ENCODE measurements around the gene CAMK1D.

The CAMK1D gene

GRCh38 chr10:12634621-12634931 is 285.2 kb downstream of the CAMK1D start:
- TF ChIP-seq CTCF (IDR thresholded peaks at IDR 0.05) = no peak
- Histone ChIP-seq H3K4me3 (no peak overlapping the region), H3K9me3 (no peaks in the 10 kb centered on the region), H3K27me3 (no peaks in the 10 kb centered on the region), H3K36me3 (no peaks in the 10 kb centered on the region), H3K27ac (no peak overlapping the region), H3K4me1 (no peaks in the 10 kb centered on the region)
- no peak for DNase-seq
- intact Hi-C loops (cut with DNase I; ENCODE audit: low total_unique reads) = no loop called here

GRCh38 chr10:12635127-12635541 is 285.8 kb downstream of the CAMK1D start:
- intact Hi-C loops (cut with DNase I; ENCODE audit: low total_unique reads) = no loop called here
- DNase-seq = no peak
- no peaks in the 10 kb centered on the region for H3K36me3 ChIP-seq

GRCh38 chr10:12636571-12636970 is 287.2 kb downstream of the CAMK1D start:
- Histone ChIP-seq H3K9me3 (no peaks in the 10 kb centered on the region), H3K27ac (no peak overlapping the region), H3K4me1 (no peaks in the 10 kb centered on the region), H3K27me3 (no peaks in the 10 kb centered on the region), H3K36me3 (no peaks in the 10 kb centered on the region), H3K4me3 (no peak overlapping the region)
- intact Hi-C loops (cut with DNase I; ENCODE audit: low total_unique reads) = no loop called here
- TF ChIP-seq CTCF (IDR thresholded peaks at IDR 0.05) = no peak
- no peak for DNase-seq

More at GRCh38 chr10:12635127-12635541, 285.8 kb downstream of the CAMK1D start:
- Histone ChIP-seq H3K4me1 (no peaks in the 10 kb centered on the region), H3K4me3 (no peak overlapping the region), H3K27me3 (no peaks in the 10 kb centered on the region), H3K9me3 (no peaks in the 10 kb centered on the region), H3K27ac (no peak overlapping the region)
- no peak for TF ChIP-seq CTCF (IDR thresholded peaks at IDR 0.05)

- H3K27ac ChIP-seq = no peak overlapping the region
- intact Hi-C loops (cut with DNase I; ENCODE audit: low total_unique reads) = no loop called here
- no peaks in the 10 kb centered on the region for H3K9me3 ChIP-seq
- no peaks in the 10 kb centered on the region for H3K27me3 ChIP-seq
- no peaks in the 10 kb centered on the region for H3K4me1 ChIP-seq
- no peaks in the 10 kb centered on the region for H3K36me3 ChIP-seq
- TF ChIP-seq CTCF (IDR thresholded peaks at IDR 0.05) = no peak
- H3K4me3 ChIP-seq = no peak overlapping the region
- no peak for DNase-seq
Observed at GRCh38 chr10:12637649-12638048, 288.3 kb downstream of the CAMK1D start.

GRCh38 chr10:12638103-12638502 is 288.8 kb downstream of the CAMK1D start:
- Histone ChIP-seq H3K36me3 (no peaks in the 10 kb centered on the region), H3K27me3 (no peaks in the 10 kb centered on the region), H3K9me3 (no peaks in the 10 kb centered on the region), H3K4me3 (no peak overlapping the region), H3K4me1 (no peaks in the 10 kb centered on the region), H3K27ac (no peak overlapping the region)
- no peak for TF ChIP-seq CTCF (IDR thresholded peaks at IDR 0.05)
- intact Hi-C loops (cut with DNase I; ENCODE audit: low total_unique reads) = no loop called here
- no peak for DNase-seq

- DNase-seq = no peak
- H3K36me3 ChIP-seq = no peaks in the 10 kb centered on the region
- H3K9me3 ChIP-seq = no peaks in the 10 kb centered on the region
- H3K4me1 ChIP-seq = no peaks in the 10 kb centered on the region
- H3K27me3 ChIP-seq = no peaks in the 10 kb centered on the region
- no peak overlapping the region for H3K4me3 ChIP-seq
- no peak overlapping the region for H3K27ac ChIP-seq
- TF ChIP-seq CTCF (IDR thresholded peaks at IDR 0.05) = no peak
- intact Hi-C loops (cut with DNase I; ENCODE audit: low total_unique reads) = no loop called here
Observed at GRCh38 chr10:12638781-12639180, 289.4 kb downstream of the CAMK1D start.
